Mononuclear cell (primary cell): ENCODE measurements around the gene LNX1. TPM values are rescaled to one million over a fixed set of nuclear protein-coding genes. Genes with fewer than 3 reads are reported as not detected.

Source experiments
- H3K27me3 ChIP-seq: 2 replicates; pipeline ENCODE4 v1.6.0; 2011; ENCODE audit warnings: low read length, control low read depth; ENCODE audit not compliant: insufficient read depth
- H3K4me1 ChIP-seq: 2 replicates; pipeline ENCODE4 v1.5.1; 2011; ENCODE audit warnings: mild to moderate bottlenecking, low read length, control low read depth; ENCODE audit not compliant: insufficient read depth
- H3K4me3 ChIP-seq: 2 replicates; pipeline ENCODE4 v1.5.1; 2011; ENCODE audit warnings: mild to moderate bottlenecking, low read length, moderate library complexity
- H3K9me3 ChIP-seq: 2 replicates; pipeline ENCODE4 v1.5.1; 2011; ENCODE audit warnings: low read depth, mild to moderate bottlenecking, control low read depth, low read length
- total RNA-seq: library from RNA; depleted of rRNA; stranded (reverse); fragments of >200 nt; gene quantifications from one replicate; pipeline ENCODE4 v1.2.3, GENCODE V29; 2012

The LNX1 gene
- total RNA-seq, 1 donor: not detected

DNA sequence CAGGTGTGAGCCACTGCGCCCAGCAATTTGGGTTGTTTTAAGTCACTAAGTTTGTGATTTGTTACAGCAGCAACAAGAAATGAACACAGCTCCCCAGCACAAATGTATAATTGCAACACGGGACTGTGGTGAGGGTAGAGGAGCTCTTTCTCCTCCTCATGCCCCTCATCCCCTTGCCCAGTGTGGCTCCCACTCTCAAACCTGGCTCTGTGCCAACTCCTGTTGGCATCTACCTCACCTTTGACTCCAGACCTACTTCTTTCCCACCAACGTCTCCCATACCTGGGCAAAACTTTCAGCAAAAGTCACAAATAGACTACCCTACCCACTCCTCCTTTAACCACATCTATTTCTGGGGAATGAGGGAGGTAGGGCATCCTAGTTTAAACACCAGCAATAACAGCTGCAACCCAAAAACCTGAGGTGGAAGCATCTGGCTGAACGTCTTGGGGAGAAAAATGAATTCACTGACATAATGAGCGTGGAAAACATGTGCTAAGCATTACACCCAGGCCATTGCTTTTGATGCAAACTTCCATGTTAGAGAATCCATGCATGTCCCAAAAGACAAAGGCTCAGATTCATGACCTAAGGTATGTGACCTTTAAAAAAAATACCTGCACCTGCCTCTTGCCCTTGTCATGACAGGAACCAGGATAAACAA, 19.2 kb downstream of the LNX1 start:
- no peak overlapping the region for H3K4me3 ChIP-seq
- no peaks in the 10 kb centered on the region for H3K9me3 ChIP-seq
- no peaks in the 10 kb centered on the region for H3K4me1 ChIP-seq
- no peaks in the 10 kb centered on the region for H3K27me3 ChIP-seq

- Histone ChIP-seq H3K27me3 (no peaks in the 10 kb centered on the region), H3K4me1 (no peaks in the 10 kb centered on the region), H3K4me3 (no peak overlapping the region), H3K9me3 (no peaks in the 10 kb centered on the region)
These were observed 27.5 kb downstream of the LNX1 start for GRCh38 chr4:53563824-53564223.

DNA sequence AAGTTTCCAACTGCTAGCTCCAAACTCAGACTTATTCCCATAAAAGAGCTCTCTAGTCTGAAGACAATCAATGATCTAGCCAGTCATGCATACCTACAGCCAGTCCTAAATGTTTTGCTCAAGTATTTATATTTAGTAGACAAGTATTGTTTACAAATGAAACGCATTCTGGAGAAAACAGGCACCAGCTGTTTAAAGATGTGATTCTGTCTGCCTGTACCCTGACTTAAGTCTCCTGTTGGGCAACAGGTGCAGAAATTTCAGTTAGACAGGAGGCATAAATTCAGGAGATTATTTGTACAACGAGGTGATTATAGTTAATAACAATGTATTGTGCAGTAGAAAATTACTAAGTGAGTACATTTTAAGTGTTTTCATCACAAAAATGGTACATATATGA, 28.9 kb downstream of the LNX1 start:
- Histone ChIP-seq H3K27me3 (no peaks in the 10 kb centered on the region), H3K9me3 (no peaks in the 10 kb centered on the region), H3K4me3 (no peak overlapping the region), H3K4me1 (peaks cover 5% of the 10 kb centered on the region)

DNA sequence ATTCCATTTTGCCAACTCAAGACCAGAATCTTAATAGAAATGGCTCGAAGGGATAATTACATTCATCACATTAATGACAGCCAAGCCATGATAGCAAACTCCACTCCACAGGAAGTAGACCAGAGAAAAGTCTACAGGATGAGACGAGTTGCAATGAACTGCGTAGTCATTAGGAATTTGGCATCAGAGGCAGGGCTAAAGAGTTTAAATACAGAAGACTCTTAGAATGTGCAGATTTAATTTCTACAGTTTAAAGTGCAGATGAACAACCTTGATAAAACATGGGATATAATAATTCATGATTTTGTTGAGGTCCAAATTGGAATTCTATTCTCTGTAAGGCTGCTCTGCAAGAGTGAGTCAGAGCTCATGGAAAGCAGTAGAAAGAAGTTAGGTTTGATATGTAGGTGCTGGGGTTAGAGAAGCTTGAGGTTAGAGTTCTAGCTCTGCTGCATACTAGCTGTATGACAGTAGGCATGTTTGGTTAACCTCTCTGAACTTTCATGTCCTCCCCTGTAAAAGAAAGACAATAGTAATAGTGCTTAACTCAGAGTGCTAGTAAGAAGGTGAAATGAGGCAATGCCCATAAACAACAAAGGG, 32.2 kb downstream of the LNX1 start:
- Histone ChIP-seq H3K4me3 (no peak overlapping the region), H3K27me3 (no peaks in the 10 kb centered on the region), H3K4me1 (peaks cover 5% of the 10 kb centered on the region), H3K9me3 (no peaks in the 10 kb centered on the region)

DNA sequence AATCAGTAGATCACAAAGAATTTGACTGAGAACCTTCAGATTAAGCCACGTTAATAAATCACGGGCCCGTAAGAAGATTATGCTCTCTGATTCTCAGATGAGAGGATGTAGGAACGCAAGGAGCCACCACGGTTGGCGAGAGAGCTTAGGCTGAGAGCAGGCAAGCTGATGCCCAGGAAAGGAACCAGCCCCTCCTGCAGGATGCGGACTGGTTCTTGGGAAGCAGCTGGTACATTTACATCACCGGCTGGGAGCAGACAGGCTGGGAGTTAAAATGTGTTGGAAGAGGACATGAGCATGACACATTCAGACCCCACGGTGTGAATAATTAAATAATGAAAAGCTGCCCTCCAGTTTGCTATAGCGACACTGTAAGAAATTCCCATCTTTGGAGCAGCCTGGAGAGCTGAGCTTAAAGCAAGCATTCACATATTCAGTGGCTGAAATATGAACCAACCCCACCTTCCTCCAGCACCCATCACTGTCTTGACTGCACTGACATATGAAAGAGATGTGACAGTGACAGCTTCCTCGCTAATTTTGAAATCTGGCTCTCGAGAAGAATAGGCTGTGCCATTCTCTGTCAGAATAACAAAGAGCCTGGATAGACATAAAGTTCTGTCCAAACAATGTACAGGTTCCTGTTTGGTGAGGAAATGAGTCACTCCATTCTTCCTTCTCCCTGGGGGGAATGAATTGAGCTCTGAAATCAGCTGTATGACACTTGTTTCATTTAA, 33.1 kb downstream of the LNX1 start:
- no peaks in the 10 kb centered on the region for H3K27me3 ChIP-seq
- H3K4me1 ChIP-seq: peaks cover 5% of the 10 kb centered on the region
- H3K4me3 ChIP-seq: no peak overlapping the region
- no peaks in the 10 kb centered on the region for H3K9me3 ChIP-seq

DNA sequence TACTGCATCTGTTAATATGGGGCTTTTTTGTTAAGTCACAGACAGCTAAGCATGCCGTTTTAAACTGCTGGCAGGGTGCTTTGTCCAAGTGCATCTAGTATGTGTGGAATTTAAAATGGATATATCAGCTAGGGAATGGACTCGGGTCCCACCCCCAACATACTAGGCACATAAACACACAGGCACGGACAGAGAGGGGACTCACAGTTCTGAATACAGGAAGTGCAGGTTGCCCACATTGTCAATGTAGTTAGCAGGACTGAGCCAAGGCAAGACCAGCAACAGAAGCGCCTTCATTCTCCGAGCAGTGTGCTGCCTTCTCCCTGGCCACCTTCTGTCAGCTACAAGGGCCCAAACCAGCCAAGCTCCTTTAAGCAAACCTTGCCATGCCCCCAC, 33.6 kb downstream of the LNX1 start:
- no peak overlapping the region for H3K4me3 ChIP-seq
- no peaks in the 10 kb centered on the region for H3K9me3 ChIP-seq
- H3K4me1 ChIP-seq: peaks cover 5% of the 10 kb centered on the region
- no peaks in the 10 kb centered on the region for H3K27me3 ChIP-seq

GRCh38 chr4:53556651-53557050, 34.6 kb downstream of the LNX1 start:
- Histone ChIP-seq H3K27me3 (no peaks in the 10 kb centered on the region), H3K4me1 (peaks cover 5% of the 10 kb centered on the region), H3K4me3 (no peak overlapping the region), H3K9me3 (no peaks in the 10 kb centered on the region)

DNA sequence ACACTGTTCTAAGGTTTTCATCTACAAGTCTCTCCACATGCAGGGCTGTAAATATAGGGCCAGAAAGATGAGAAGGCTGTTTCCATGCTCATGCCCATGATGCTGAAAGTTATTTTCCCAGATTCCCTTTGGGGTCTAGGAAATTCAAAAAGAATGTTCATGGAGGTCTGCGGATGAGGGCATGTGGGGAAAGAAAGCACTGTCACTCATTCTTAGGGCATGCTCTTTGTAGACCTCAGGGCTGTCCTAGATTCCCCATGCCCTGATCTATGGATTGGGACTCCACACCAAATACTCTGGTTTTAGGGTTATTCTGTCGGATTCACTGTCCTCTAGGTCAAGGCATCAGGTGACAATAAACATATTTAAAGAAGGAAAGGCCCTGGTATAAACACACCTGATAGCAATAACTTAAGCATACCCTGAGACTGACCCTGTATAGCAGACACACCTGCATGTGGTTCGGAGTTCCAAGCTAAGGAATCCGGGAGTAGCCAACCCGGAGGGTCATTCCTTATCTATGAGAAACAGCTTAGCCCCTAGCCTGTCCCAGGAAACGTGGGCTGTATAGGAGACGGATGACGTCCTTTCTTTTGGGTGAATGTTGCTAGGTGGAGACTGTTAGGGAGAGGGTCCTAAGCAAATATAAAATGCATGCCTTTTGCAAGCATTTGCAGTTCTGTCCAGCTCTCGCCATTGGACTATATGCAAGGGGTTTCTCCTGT, 37.6 kb downstream of the LNX1 start:
- H3K4me1 ChIP-seq: peaks cover 5% of the 10 kb centered on the region
- H3K4me3 ChIP-seq: no peak overlapping the region
- no peaks in the 10 kb centered on the region for H3K27me3 ChIP-seq
- H3K9me3 ChIP-seq: no peaks in the 10 kb centered on the region

- Histone ChIP-seq H3K9me3 (no peaks in the 10 kb centered on the region), H3K4me3 (no peak overlapping the region), H3K4me1 (no peaks in the 10 kb centered on the region), H3K27me3 (no peaks in the 10 kb centered on the region)
These were observed 38.6 kb downstream of the LNX1 start for GRCh38 chr4:53552711-53553110.

DNA sequence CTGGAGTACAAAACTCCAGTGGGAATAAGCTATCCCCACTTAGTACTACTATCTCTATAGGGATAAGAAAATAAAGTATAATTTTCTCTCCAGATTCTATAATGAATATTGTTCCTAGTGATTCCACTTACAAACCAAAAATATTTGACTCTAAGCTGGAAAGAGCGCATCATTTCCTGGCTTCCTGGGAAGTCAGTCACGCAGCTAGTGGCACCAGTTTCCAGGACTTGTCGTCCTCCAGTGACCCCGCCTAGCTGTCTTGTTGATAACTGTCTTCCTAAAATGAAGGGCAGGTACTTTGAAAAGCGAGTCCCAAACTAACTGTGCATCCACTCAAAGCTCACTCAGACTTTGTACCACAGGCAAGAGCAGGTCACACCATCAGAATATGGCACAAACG, 39.3 kb downstream of the LNX1 start:
- Histone ChIP-seq H3K4me3 (no peak overlapping the region), H3K9me3 (no peaks in the 10 kb centered on the region), H3K27me3 (no peaks in the 10 kb centered on the region), H3K4me1 (no peaks in the 10 kb centered on the region)

- Histone ChIP-seq H3K4me1 (no peaks in the 10 kb centered on the region), H3K9me3 (no peaks in the 10 kb centered on the region), H3K27me3 (no peaks in the 10 kb centered on the region), H3K4me3 (no peak overlapping the region)
These were observed 39.9 kb downstream of the LNX1 start for GRCh38 chr4:53551281-53551864.

GRCh38 chr4:53548662-53549061, 42.6 kb downstream of the LNX1 start:
- Histone ChIP-seq H3K4me1 (no peaks in the 10 kb centered on the region), H3K27me3 (no peaks in the 10 kb centered on the region), H3K4me3 (no peak overlapping the region), H3K9me3 (no peaks in the 10 kb centered on the region)

- Histone ChIP-seq H3K4me3 (no peak overlapping the region), H3K4me1 (no peaks in the 10 kb centered on the region), H3K27me3 (no peaks in the 10 kb centered on the region), H3K9me3 (no peaks in the 10 kb centered on the region)
These were observed 43.3 kb downstream of the LNX1 start for GRCh38 chr4:53547983-53548382.

GRCh38 chr4:53545942-53546581, 45.2 kb downstream of the LNX1 start:
- Histone ChIP-seq H3K4me3 (no peak overlapping the region), H3K4me1 (no peaks in the 10 kb centered on the region), H3K9me3 (no peaks in the 10 kb centered on the region), H3K27me3 (no peaks in the 10 kb centered on the region)
